GM15510 (cell line): ENCODE results near the gene NACA.
A peak's percentile ranks its signal among the peaks of the same experiment; 100 is the strongest.

ENCODE experiments used
- POLR2A ChIP-seq: IDR thresholded peaks from 3 replicates; pipeline ENCODE4 v1.6.1; 2011; ENCODE audit warnings: borderline replicate concordance; ENCODE audit not compliant: insufficient read length; ENCODE audit errors: extremely low read depth

The NACA gene

GRCh38 chr12:56724972-56725722 lies at the start of gene NACA:
NACA (minus strand) TSS chr12:56725299; CDS start chr12:56724521, 778 bp downstream.
- peak; percentile 87 for TF ChIP-seq POLR2A

- no peak for TF ChIP-seq POLR2A
Measured at GRCh38 chr12:56773113-56773512, 48.0 kb upstream of the NACA start.

- no peak for TF ChIP-seq POLR2A
Measured at GRCh38 chr12:56772625-56773024, 47.5 kb upstream of the NACA start.

- no peak for TF ChIP-seq POLR2A
Measured at GRCh38 chr12:56769868-56770267, 44.8 kb upstream of the NACA start.

- no peak for TF ChIP-seq POLR2A
Measured at GRCh38 chr12:56768424-56768823, 43.3 kb upstream of the NACA start.

- no peak for TF ChIP-seq POLR2A
Measured at GRCh38 chr12:56766535-56766934, 41.4 kb upstream of the NACA start.

GRCh38 chr12:56763753-56764657 lies 38.9 kb upstream of the NACA start:
- TF ChIP-seq POLR2A, result no peak

GRCh38 chr12:56761812-56762211 lies 36.7 kb upstream of the NACA start:
- no peak for TF ChIP-seq POLR2A

- TF ChIP-seq POLR2A, result no peak
Measured at GRCh38 chr12:56760460-56760859, 35.4 kb upstream of the NACA start.

GRCh38 chr12:56759263-56759908 lies 34.3 kb upstream of the NACA start:
- no peak for TF ChIP-seq POLR2A

GRCh38 chr12:56758728-56759262 lies 33.7 kb upstream of the NACA start:
- TF ChIP-seq POLR2A, result no peak

GRCh38 chr12:56753566-56753965 lies 28.5 kb upstream of the NACA start:
- no peak for TF ChIP-seq POLR2A

- peak; percentile 80 for TF ChIP-seq POLR2A
Measured at GRCh38 chr12:56751712-56752598, 26.9 kb upstream of the NACA start, which contains the start of gene PRIM1. PRIM1 (minus strand) TSS chr12:56752323; CDS start chr12:56752298, 25 bp downstream.

GRCh38 chr12:56749853-56750252 lies 24.8 kb upstream of the NACA start:
- TF ChIP-seq POLR2A, result no peak
